ENCODE measurements around the gene EMP2.

Gene EMP2

DNA sequence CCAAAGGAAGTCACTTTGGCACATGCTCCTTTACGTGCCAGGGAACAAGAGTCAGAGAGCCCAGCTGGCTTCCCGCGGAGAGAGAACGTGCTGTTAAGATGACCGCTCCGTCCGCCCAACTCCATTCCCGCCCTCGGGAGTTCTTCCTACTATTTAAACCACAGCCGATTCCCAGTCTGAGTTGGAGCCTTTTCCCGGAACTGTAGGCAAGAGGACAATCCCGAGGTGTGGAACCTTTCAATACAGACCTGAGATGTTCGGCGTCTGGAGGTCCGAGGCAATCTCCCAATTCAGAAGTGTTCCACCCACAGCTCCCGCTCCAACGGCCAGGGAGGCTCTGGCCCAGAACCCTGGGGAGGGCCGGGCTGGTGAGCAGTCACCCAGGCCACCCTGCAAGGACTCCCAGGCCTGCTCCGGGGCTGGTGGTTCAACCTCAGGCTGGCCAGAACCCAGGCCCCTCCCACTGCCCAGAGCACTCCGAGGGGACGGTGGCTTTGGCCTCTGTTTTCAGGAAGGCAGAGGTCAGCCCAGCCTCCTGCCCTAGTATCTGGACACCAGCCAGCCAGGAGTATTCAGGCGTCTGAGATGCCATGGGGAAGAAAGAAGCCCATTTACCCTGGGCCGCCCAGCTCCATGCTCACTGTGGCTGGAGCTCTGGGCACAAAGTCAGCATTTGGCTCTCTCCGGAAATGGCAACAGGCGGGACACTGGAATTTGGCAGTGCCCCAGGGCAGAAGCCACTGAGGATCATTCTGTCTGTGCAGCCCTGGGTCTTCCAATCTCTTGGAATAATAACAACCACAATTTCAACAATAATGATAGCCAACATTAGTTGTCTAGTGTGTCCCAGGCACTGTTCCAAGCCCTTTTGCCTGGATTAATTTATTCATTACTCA lies 21.4 kb downstream of the EMP2 start:
- Histone ChIP-seq H3K4me2 (ENCODE audit: low read depth, low read length, poor library complexity, severe bottlenecking) (no peak overlapping the region), H2AFZ (ENCODE audit: low read depth, low read length, severe bottlenecking) (no peak overlapping the region), H3K27me3 (ENCODE audit: low read length) (no peaks in the 10 kb centered on the region), H3K36me3 (ENCODE audit: low read length) (no peaks in the 10 kb centered on the region), H3K4me3 (ENCODE audit: insufficient read depth, low read length, poor library complexity, severe bottlenecking) (no peak overlapping the region), H3F3A (ENCODE audit: insufficient read depth) (no peaks in the 10 kb centered on the region), H3K27ac (ENCODE audit: low read depth, low read length) (no peak overlapping the region), H3K79me2 (ENCODE audit: insufficient read depth, low read length) (no peaks in the 10 kb centered on the region), H3K9ac (ENCODE audit: low read length) (no peak overlapping the region), H4K20me1 (ENCODE audit: low read depth, low read length) (no peaks in the 10 kb centered on the region), H3K9me2 (replicated peaks; ENCODE audit: insufficient read depth, low read length) (no peaks in the 10 kb centered on the region), H3K9me3 (ENCODE audit: insufficient read depth, low read length) (no peaks in the 10 kb centered on the region)
- no peak for TF ChIP-seq EZH2phosphoT487 (conservative IDR thresholded peaks at IDR 0.05; ENCODE audit: low read length)
- TF ChIP-seq CTCF (IDR thresholded peaks at IDR 0.05; ENCODE audit: insufficient read depth, low read length, poor library complexity, severe bottlenecking): no peak

DNA sequence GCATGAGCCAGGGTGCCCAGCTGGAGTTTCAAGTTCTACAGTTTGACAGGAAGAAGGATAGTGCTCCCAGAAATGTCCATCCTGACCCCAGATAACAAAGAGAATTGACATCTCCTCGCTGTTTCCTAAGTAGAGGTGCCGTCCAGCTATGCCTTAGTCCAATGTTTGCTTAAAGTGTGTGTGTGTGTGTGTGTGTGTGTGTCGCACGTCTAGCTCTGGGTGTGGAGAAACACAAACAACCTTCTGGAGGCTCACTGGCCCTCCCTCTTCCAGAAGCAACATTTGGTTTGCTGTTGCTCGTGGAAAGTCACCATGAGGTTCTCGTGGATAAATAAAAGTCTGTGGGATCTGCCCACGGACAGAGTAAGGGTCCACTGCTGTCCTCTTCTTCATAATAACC lies 22.1 kb downstream of the EMP2 start:
- Histone ChIP-seq H2AFZ (ENCODE audit: low read depth, low read length, severe bottlenecking) (no peak overlapping the region), H3K36me3 (ENCODE audit: low read length) (no peaks in the 10 kb centered on the region), H3K9ac (ENCODE audit: low read length) (no peak overlapping the region), H3K27me3 (ENCODE audit: low read length) (no peaks in the 10 kb centered on the region), H3K27ac (ENCODE audit: low read depth, low read length) (no peak overlapping the region), H3K4me2 (ENCODE audit: low read depth, low read length, poor library complexity, severe bottlenecking) (no peak overlapping the region), H4K20me1 (ENCODE audit: low read depth, low read length) (no peaks in the 10 kb centered on the region), H3K79me2 (ENCODE audit: insufficient read depth, low read length) (no peaks in the 10 kb centered on the region), H3F3A (ENCODE audit: insufficient read depth) (no peaks in the 10 kb centered on the region), H3K4me3 (ENCODE audit: insufficient read depth, low read length, poor library complexity, severe bottlenecking) (no peak overlapping the region), H3K9me2 (replicated peaks; ENCODE audit: insufficient read depth, low read length) (no peaks in the 10 kb centered on the region), H3K9me3 (ENCODE audit: insufficient read depth, low read length) (no peaks in the 10 kb centered on the region)
- TF ChIP-seq EZH2phosphoT487 (conservative IDR thresholded peaks at IDR 0.05; ENCODE audit: low read length): no peak
- TF ChIP-seq CTCF (IDR thresholded peaks at IDR 0.05; ENCODE audit: insufficient read depth, low read length, poor library complexity, severe bottlenecking): no peak

GRCh38 chr16:10557750-10558149 lies 22.6 kb downstream of the EMP2 start:
- H2AFZ ChIP-seq (ENCODE audit: low read depth, low read length, severe bottlenecking): no peak overlapping the region
- H3F3A ChIP-seq (ENCODE audit: insufficient read depth): no peaks in the 10 kb centered on the region
- H4K20me1 ChIP-seq (ENCODE audit: low read depth, low read length): no peaks in the 10 kb centered on the region
- H3K79me2 ChIP-seq (ENCODE audit: insufficient read depth, low read length): no peaks in the 10 kb centered on the region
- no peak overlapping the region for H3K27ac ChIP-seq (ENCODE audit: low read depth, low read length)
- H3K4me2 ChIP-seq (ENCODE audit: low read depth, low read length, poor library complexity, severe bottlenecking): no peak overlapping the region
- no peak overlapping the region for H3K9ac ChIP-seq (ENCODE audit: low read length)
- no peaks in the 10 kb centered on the region for H3K9me3 ChIP-seq (ENCODE audit: insufficient read depth, low read length)
- no peaks in the 10 kb centered on the region for H3K36me3 ChIP-seq (ENCODE audit: low read length)
- no peaks in the 10 kb centered on the region for H3K9me2 ChIP-seq (replicated peaks; ENCODE audit: insufficient read depth, low read length)
- H3K27me3 ChIP-seq (ENCODE audit: low read length): no peaks in the 10 kb centered on the region
- no peak overlapping the region for H3K4me3 ChIP-seq (ENCODE audit: insufficient read depth, low read length, poor library complexity, severe bottlenecking)
- no peak for TF ChIP-seq EZH2phosphoT487 (conservative IDR thresholded peaks at IDR 0.05; ENCODE audit: low read length)
- TF ChIP-seq CTCF (IDR thresholded peaks at IDR 0.05; ENCODE audit: insufficient read depth, low read length, poor library complexity, severe bottlenecking): no peak

All from SU-DHL-6 (cell line).